Neural progenitor cell (in vitro differentiated cells): ENCODE measurements around the gene EPHA2.

ENCODE experiments used
- CTCF ChIP-seq: fragments of 200-600 bp; sonication (generic); IDR thresholded peaks from 2 replicates; pipeline ENCODE4 v1.5.1; 2017; ENCODE audit warnings: antibody characterized with exemption, mild to moderate bottlenecking
- EZH2 ChIP-seq: fragments of 200-600 bp; sonication (generic); IDR thresholded peaks from 2 replicates; pipeline ENCODE4 v1.6.1; 2017; ENCODE audit warnings: antibody characterized with exemption, mild to moderate bottlenecking, moderate library complexity
- EZH2phosphoT487 ChIP-seq: fragments of 200-600 bp; sonication (generic); IDR thresholded peaks from 2 replicates; pipeline ENCODE4 v1.6.1; 2017; ENCODE audit warnings: antibody characterized with exemption

GRCh38 chr1:16187748-16188401, 32.0 kb upstream of the EPHA2 start:
- TF ChIP-seq CTCF (peak; percentile 100), EZH2 (no peak), EZH2phosphoT487 (no peak)
